K562 (cell line): ENCODE results near the gene JPT1. TPM values are rescaled to one million over a fixed set of nuclear protein-coding genes. Genes with fewer than 3 reads are reported as not detected.

Experiments
- ATF3 ChIP-seq, 2 experiments: fragments of 450-650 bp in 1 of 2; sonication (generic) in 1 of 2; formaldehyde crosslinking in 1 of 2; IDR thresholded peaks in 1 of 2; conservative IDR thresholded peaks in 1 of 2; 2 replicates each; pipeline versions ENCODE4 v1.6.1 to v1.8.1; 2016 to 2023; ENCODE audit warnings: mild to moderate bottlenecking in 2 of 2, moderate library complexity in 2 of 2, inconsistent platforms in 1 of 2, missing genetic modification reagents in 1 of 2
- CHD1 ChIP-seq: fragments of 200-600 bp; sonication (generic); IDR thresholded peaks from one replicate; pipeline ENCODE4 v1.6.1; 2012; ENCODE audit warnings: mild to moderate bottlenecking, moderate library complexity, low read length, inconsistent platforms
- GTF3C2 ChIP-seq: IDR thresholded peaks from 3 replicates; pipeline ENCODE4 v1.6.1; 2011; ENCODE audit warnings: borderline replicate concordance, mild to moderate bottlenecking, moderate library complexity; ENCODE audit not compliant: insufficient read length; ENCODE audit errors: extremely low read depth
- KDM5B ChIP-seq: fragments of 200-600 bp; sonication (generic); IDR thresholded peaks from 2 replicates; pipeline ENCODE4 v1.6.1; 2012; ENCODE audit warnings: low read depth, mild to moderate bottlenecking, moderate library complexity, low read length, control low read depth, inconsistent platforms; ENCODE audit not compliant: insufficient replicate concordance
- MIER1 ChIP-seq: fragments of 450-650 bp; IDR thresholded peaks from 2 replicates; pipeline ENCODE4 v1.6.1; 2016; ENCODE audit warnings: antibody characterized with exemption, mild to moderate bottlenecking, low read depth
- NCOA4 ChIP-seq: fragments of 450-650 bp; IDR thresholded peaks from 2 replicates; pipeline ENCODE4 v1.6.1; 2018; ENCODE audit warnings: mild to moderate bottlenecking; ENCODE audit not compliant: partially characterized antibody
- PKNOX1 ChIP-seq: fragments of 450-650 bp; IDR thresholded peaks from 2 replicates; pipeline ENCODE4 v1.6.1; 2016
- POLR3A ChIP-seq: IDR thresholded peaks from 2 replicates; pipeline ENCODE4 v1.6.1; 2011; ENCODE audit warnings: borderline replicate concordance, mild to moderate bottlenecking, moderate library complexity; ENCODE audit not compliant: insufficient read length, insufficient read depth; ENCODE audit errors: extremely low read depth
- REST ChIP-seq, 2 experiments: fragments of 450-650 bp; formaldehyde crosslinking in 1 of 2; IDR thresholded peaks; 2 replicates each; pipeline versions ENCODE4 v1.4.0 to v1.6.1; 2014 to 2020; ENCODE audit warnings: mild to moderate bottlenecking in 2 of 2, borderline replicate concordance in 1 of 2, low read depth in 1 of 2
- SMC3 ChIP-seq: conservative IDR thresholded peaks from 2 replicates; pipeline ENCODE4 v1.6.1; 2011; ENCODE audit warnings: low read depth, low read length, improper control_type of control experiment; ENCODE audit not compliant: insufficient read depth
- ZFPM2 ChIP-seq: fragments of 250-450 bp; sonication (Bioruptor Pico); IDR thresholded peaks from 2 replicates; pipeline ENCODE4 v1.5.1; 2022; ENCODE audit warnings: mild to moderate bottlenecking
- ZNF695 ChIP-seq: fragments of 450-650 bp; formaldehyde crosslinking; IDR thresholded peaks from 2 replicates; pipeline ENCODE4 v1.4.0; 2020; ENCODE audit warnings: mild to moderate bottlenecking, moderate library complexity
- ZNF785 ChIP-seq: fragments of 250-450 bp; sonication (Bioruptor Pico); IDR thresholded peaks from 2 replicates; pipeline ENCODE4 v1.4.0; 2020; ENCODE audit warnings: mild to moderate bottlenecking
- polyA plus RNA-seq, 8 experiments: library from polyadenylated mRNA; depleted of rRNA in 4 of 8; stranded (reverse) in 5 of 8; unstranded in 3 of 8; fragments of >200 nt; fragmentation: Nextera tagmentation in 2 of 8; fragmentation: Illumina TruSeq in 1 of 8; extraction: Ambion mirVana in 2 of 8; extraction: Trizol in 1 of 8; gene quantifications; 2 replicates each; pipeline versions ENCODE4 v1.2.1 to v1.2.3, GENCODE V29; 2011 to 2014; ENCODE audit warnings: inconsistent platforms in 1 of 8, missing spikeins in 1 of 8
- total RNA-seq, 7 experiments: library from RNA; depleted of rRNA in 6 of 7; stranded (reverse); fragments of >200 nt in 6 of 7; fragmentation: Illumina TruSeq in 2 of 7; extraction: Trizol in 2 of 7; gene quantifications; 2 replicates each; pipeline versions ENCODE4 v1.2.1 to v1.2.3, GENCODE V29; 2011 to 2021; ENCODE audit warnings: low replicate concordance in 1 of 7

JPT1 gene
- total and polyA plus RNA-seq, 9 of the 15 experiments (the other 6 are each of a cell fraction or from before 2014, with no cell fraction given), result 56.7 to 292 (median 144) TPM

- no peak for TF ChIP-seq REST (IDR thresholded peaks at IDR 0.05; ENCODE audit: borderline replicate concordance)
- TF ChIP-seq REST (CRISPR knock-in tag; IDR thresholded peaks at IDR 0.05; ENCODE audit: low read depth), result no peak
- no peak for TF ChIP-seq ZNF695 (CRISPR knock-in tag)
- TF ChIP-seq SMC3, result no peak
- peak; percentile 13 for TF ChIP-seq KDM5B
- TF ChIP-seq ZNF785 (CRISPR knock-in tag), result no peak
- no peak for TF ChIP-seq MIER1
- TF ChIP-seq PKNOX1, result no peak
- TF ChIP-seq CHD1, result peak; percentile 75
- TF ChIP-seq GTF3C2, result peak; percentile 85
- TF ChIP-seq ATF3 (IDR thresholded peaks at IDR 0.05), result no peak
- no peak for TF ChIP-seq ATF3 (CRISPR knock-in tag; conservative IDR thresholded peaks at IDR 0.05)
- TF ChIP-seq POLR3A, result peak; percentile 24
- no peak for TF ChIP-seq NCOA4
- TF ChIP-seq ZFPM2, result no peak
Measured at GRCh38 chr17:75110234-75110937, 43.9 kb downstream of the JPT1 start (continued).
